IMR-90 (cell line): ENCODE measurements around the gene CAST. TPM values are rescaled to one million over a fixed set of nuclear protein-coding genes. Genes with fewer than 3 reads are reported as not detected.

Source experiments
- ATAC-seq: fragments of 200-7000 bp; cut with Tn5 transposase; 2 replicates; pipeline ENCODE4 v1.9.1; 2020; ENCODE audit warnings: low read depth, mild to moderate bottlenecking, moderate library complexity
- BruUV-seq: library from RNA; stranded (reverse); fragments of 400-500 nt; replicated peaks from 2 replicates; lab custom pipeline; 2021; lab: Mats Ljungman, UMichigan
- CTCF ChIA-PET: fragments of 300-600 bp; formaldehyde crosslinking; extraction: SDS; loops from one replicate; lab custom pipeline; 2021; ENCODE audit warnings: antibody characterized with exemption; lab: Yijun Ruan, JAX
- POLR2A ChIA-PET: fragments of 300-600 bp; sonication (Branson Sonifier 250); formaldehyde crosslinking; loops from one replicate; lab custom pipeline; 2022; ENCODE audit warnings: antibody characterized with exemption; ENCODE audit not compliant: unreplicated experiment; lab: Charles Lee
- DNase-seq: peaks from one replicate; pipeline ENCODE4 v3.0.0; 2013
- H2AFZ ChIP-seq: replicated peaks from 2 replicates; pipeline ENCODE3; 2013; ENCODE audit warnings: low read length, mild to moderate bottlenecking; ENCODE audit not compliant: poor library complexity
- H2AK5ac ChIP-seq: 2 replicates; pipeline ENCODE4 v1.6.1; 2013; ENCODE audit warnings: low read depth, low read length, inconsistent platforms
- H2AK9ac ChIP-seq: replicated peaks from 2 replicates; pipeline ENCODE3; 2013; ENCODE audit warnings: mild to moderate bottlenecking, low read depth, low read length, moderate library complexity; ENCODE audit not compliant: poor library complexity
- H2BK120ac ChIP-seq: 2 replicates; pipeline ENCODE4 v1.6.1; 2013; ENCODE audit warnings: low read depth, low read length, inconsistent platforms
- H2BK15ac ChIP-seq: 3 replicates; pipeline ENCODE4 v1.6.1; 2013; ENCODE audit warnings: low read depth, low read length, inconsistent platforms
- H2BK20ac ChIP-seq: 2 replicates; pipeline ENCODE4 v1.6.1; 2013; ENCODE audit warnings: low read depth, mild to moderate bottlenecking, inconsistent platforms, low read length, moderate library complexity
- H2BK5ac ChIP-seq: 2 replicates; pipeline ENCODE4 v1.6.1; 2013; ENCODE audit warnings: mild to moderate bottlenecking, low read depth, low read length, inconsistent platforms; ENCODE audit not compliant: poor library complexity, severe bottlenecking
- H3K14ac ChIP-seq: replicated peaks from 2 replicates; pipeline ENCODE4 v1.6.1; 2013; ENCODE audit warnings: low read depth, low read length, inconsistent platforms
- H3K18ac ChIP-seq: 2 replicates; pipeline ENCODE4 v1.6.1; 2013; ENCODE audit warnings: low read depth, low read length, control low read depth
- H3K23ac ChIP-seq: 2 replicates; pipeline ENCODE4 v1.6.1; 2013; ENCODE audit warnings: low read depth, low read length, inconsistent platforms
- H3K27ac ChIP-seq: 2 replicates; pipeline ENCODE4 v1.5.1; 2013; ENCODE audit warnings: mild to moderate bottlenecking, control low read depth, low read length; ENCODE audit not compliant: insufficient read depth
- H3K27me3 ChIP-seq: 2 replicates; pipeline ENCODE4 v1.6.1; 2013; ENCODE audit warnings: low read length; ENCODE audit not compliant: control insufficient read depth, insufficient read depth
- H3K36me3 ChIP-seq: 2 replicates; pipeline ENCODE4 v1.6.1; 2013; ENCODE audit warnings: low read length, mixed read lengths; ENCODE audit not compliant: control insufficient read depth, insufficient read depth
- H3K4ac ChIP-seq: 2 replicates; pipeline ENCODE4 v1.6.1; 2013; ENCODE audit warnings: low read depth, low read length, inconsistent platforms
- H3K4me1 ChIP-seq: 2 replicates; pipeline ENCODE4 v1.6.1; 2013; ENCODE audit warnings: low read length, mixed read lengths; ENCODE audit not compliant: control insufficient read depth, insufficient read depth
- H3K4me2 ChIP-seq: 2 replicates; pipeline ENCODE4 v1.6.1; 2013; ENCODE audit warnings: low read depth, mild to moderate bottlenecking, control low read depth, low read length, moderate library complexity
- H3K4me3 ChIP-seq: 2 replicates; pipeline ENCODE4 v1.5.1; 2013; ENCODE audit warnings: low read depth, mild to moderate bottlenecking, control low read depth, low read length, moderate library complexity; ENCODE audit not compliant: insufficient read depth
- H3K56ac ChIP-seq: 2 replicates; pipeline ENCODE4 v1.6.1; 2013; ENCODE audit warnings: low read length, inconsistent platforms; ENCODE audit not compliant: insufficient read depth; ENCODE audit errors: extremely low read depth
- H3K79me1 ChIP-seq, 2 experiments: 2 replicates each; pipeline ENCODE4 v1.6.1; 2013; ENCODE audit warnings: low read length in 2 of 2, inconsistent platforms in 1 of 2, low read depth in 1 of 2
- H3K9ac ChIP-seq: 2 replicates; pipeline ENCODE4 v1.6.1; 2013; ENCODE audit warnings: low read depth, low read length, control low read depth
- H3K9me1 ChIP-seq: 2 replicates; pipeline ENCODE4 v1.6.1; 2013; ENCODE audit warnings: low read length, inconsistent platforms; ENCODE audit not compliant: insufficient read depth
- H3K9me3 ChIP-seq: 2 replicates; pipeline ENCODE4 v1.6.1; 2013; ENCODE audit warnings: low read length; ENCODE audit not compliant: control insufficient read depth, insufficient read depth
- H4K20me1 ChIP-seq: 2 replicates; pipeline ENCODE4 v1.6.1; 2013; ENCODE audit warnings: low read length, inconsistent platforms; ENCODE audit not compliant: insufficient read depth
- H4K5ac ChIP-seq: 2 replicates; pipeline ENCODE4 v1.6.1; 2013; ENCODE audit warnings: mild to moderate bottlenecking, low read depth, low read length, control low read depth
- H4K8ac ChIP-seq, 2 experiments: 2 replicates each; pipeline ENCODE4 v1.6.1; 2013; ENCODE audit warnings: low read depth in 2 of 2, low read length in 2 of 2, control low read depth in 1 of 2, inconsistent platforms in 1 of 2
- H4K91ac ChIP-seq: 2 replicates; pipeline ENCODE4 v1.6.1; 2013; ENCODE audit warnings: low read depth, low read length, inconsistent platforms; ENCODE audit not compliant: insufficient read depth
- BHLHE40 ChIP-seq: fragments of 150-350 bp; IDR thresholded peaks from 2 replicates; pipeline ENCODE4 v1.6.1; 2016; ENCODE audit warnings: mild to moderate bottlenecking, low read depth, low read length
- CEBPB ChIP-seq: IDR thresholded peaks from 2 replicates; pipeline ENCODE4 v1.6.1; 2012; ENCODE audit warnings: low read depth, low read length, improper control_type of control experiment
- CHD1 ChIP-seq: IDR thresholded peaks from 2 replicates; pipeline ENCODE4 v1.6.1; 2012; ENCODE audit warnings: low read depth, low read length, improper control_type of control experiment
- FOS ChIP-seq: fragments of 150-350 bp; IDR thresholded peaks from 2 replicates; pipeline ENCODE4 v1.6.1; 2016; ENCODE audit warnings: low read depth, low read length
- MAZ ChIP-seq: IDR thresholded peaks from 2 replicates; pipeline ENCODE4 v1.6.1; 2012; ENCODE audit warnings: low read depth, mild to moderate bottlenecking, low read length, improper control_type of control experiment, moderate library complexity, borderline replicate concordance
- POLR2A ChIP-seq: IDR thresholded peaks from 2 replicates; pipeline ENCODE4 v1.6.1; 2012; ENCODE audit warnings: mild to moderate bottlenecking, low read depth, low read length
- RCOR1 ChIP-seq: IDR thresholded peaks from 2 replicates; pipeline ENCODE4 v1.6.1; 2012; ENCODE audit warnings: mild to moderate bottlenecking, low read length, improper control_type of control experiment; ENCODE audit not compliant: insufficient replicate concordance
- SMC3 ChIP-seq: fragments of 150-350 bp; IDR thresholded peaks from 2 replicates; pipeline ENCODE4 v1.6.1; 2016; ENCODE audit warnings: low read depth, mild to moderate bottlenecking, antibody characterized with exemption, low read length, moderate library complexity
- WGBS, 2 experiments: methylation state at CpG; one replicate each; pipeline versions ENCODE4 v1.1.5 to v1.1.7; 2013; ENCODE audit warnings: missing lambda C conversion rate in 2 of 2; ENCODE audit not compliant: insufficient read length in 1 of 2; ENCODE audit errors: extremely low coverage in 2 of 2; 5-methylcytosine and 5-hydroxymethylcytosine counted together
- dilution Hi-C: fragments of 300-500 bp; cut with HindIII; formaldehyde crosslinking; loops from one replicate; pipeline ENCODE4 v1.14.3; 2018; ENCODE audit warnings: low sequenced_read_pairs; ENCODE audit not compliant: unreplicated experiment
- in situ Hi-C: fragments of 300-500 bp; cut with MboI; formaldehyde crosslinking; loops from 3 replicates; pipeline ENCODE4 v1.14.3; 2019; ENCODE audit warnings: low sequenced_read_pairs, inconsistent platforms, mixed read lengths
- intact Hi-C: fragments of 100-400 bp; cut with micrococcal nuclease; formaldehyde crosslinking; loops from 2 replicates; pipeline ENCODE4 v1.10.0; 2022
- polyA plus RNA-seq, 3 experiments: library from polyadenylated mRNA; depleted of rRNA; stranded (reverse); fragments of >200 nt; gene quantifications; 2 replicates each; pipeline ENCODE4 v1.2.3, GENCODE V29; 2012; ENCODE audit warnings: low replicate concordance in 1 of 3
- total RNA-seq: library from RNA; depleted of rRNA; stranded (reverse); fragments of >200 nt; gene quantifications from 2 replicates; pipeline ENCODE4 v1.2.3, GENCODE V29; 2012

The CAST gene
- total and polyA plus RNA-seq, 2 of the 4 experiments (the other 2 are of a cell fraction) = 91.3 to 128 TPM

DNA sequence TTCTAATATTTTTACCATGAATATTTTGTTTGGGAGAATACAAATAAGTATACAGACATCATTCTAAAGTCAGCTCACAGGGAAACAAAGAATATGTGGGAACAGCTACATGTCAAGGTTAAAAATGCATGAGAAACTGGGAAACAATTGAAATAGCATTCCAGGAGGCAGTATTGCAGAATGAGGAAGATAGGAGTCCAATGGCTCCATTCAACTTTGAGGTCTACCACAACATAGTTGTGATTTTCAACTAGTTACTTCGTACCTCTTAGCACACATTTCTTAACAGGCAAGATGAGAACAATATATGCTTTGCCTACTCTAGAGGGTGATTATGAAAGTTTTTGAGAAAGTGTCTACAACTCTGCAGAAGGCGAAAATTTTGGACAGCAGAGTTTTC, 35.2 kb upstream of the CAST start:
- H3K27me3 ChIP-seq = no peaks in the 10 kb centered on the region
- H3K36me3 ChIP-seq = no peaks in the 10 kb centered on the region
- H3K9me3 ChIP-seq = no peaks in the 10 kb centered on the region
- no peak overlapping the region; the same call in 1 of the 2 replicates for H2BK120ac ChIP-seq
- H2AFZ ChIP-seq = no peak overlapping the region
- H3K27ac ChIP-seq = no peak overlapping the region
- ATAC-seq = peak; percentile 43
- peak; percentile 29; the same call in 1 of the 2 replicates for TF ChIP-seq BHLHE40
- no peak for TF ChIP-seq POLR2A
- no peak for TF ChIP-seq CHD1
- TF ChIP-seq CEBPB = peak; percentile 90
- TF ChIP-seq RCOR1 = peak; percentile 27
- TF ChIP-seq SMC3 = no peak
- 0 out of 2 replicates have a peak, but pooled peaks have one; percentile 7 for TF ChIP-seq FOS
- TF ChIP-seq MAZ = no peak
- H2BK5ac ChIP-seq = peak overlapping the region; percentile 43
- H3K56ac ChIP-seq = no peak overlapping the region
- H3K9ac ChIP-seq = no peak overlapping the region
- ChIA-PET CTCF (no interaction called here), POLR2A (no interaction called here)
- BruUV-seq = no TSS peak
- no peak overlapping the region for H3K4ac ChIP-seq
- no peak overlapping the region for H4K8ac ChIP-seq
- no peak overlapping the region for H2AK5ac ChIP-seq
- no peak overlapping the region for H3K4me3 ChIP-seq
- H3K4me1 ChIP-seq = peaks cover 18% of the 10 kb centered on the region; the same call in 1 of the 2 replicates
- no peak overlapping the region for H2BK15ac ChIP-seq
- H4K20me1 ChIP-seq = no peaks in the 10 kb centered on the region
- dilution Hi-C loops (no loop called here), in situ Hi-C loops (no loop called here), intact Hi-C loops (loop anchor here (5.0 kb wide), 2 partner anchors 35 to 535 kb away; partner anchors contain the start of gene CAST)
- no peak overlapping the region; the same call in 1 of the 2 replicates for H3K4me2 ChIP-seq
- no peak overlapping the region for H4K91ac ChIP-seq
- WGBS, 2 experiments = no CpG with 5 or more reads among the region's 2 CpGs
- no peaks in the 10 kb centered on the region for H3K79me1 ChIP-seq
- H3K14ac ChIP-seq = no peak overlapping the region
- H2BK20ac ChIP-seq = no peak overlapping the region
- no peak overlapping the region for H3K18ac ChIP-seq
- H4K5ac ChIP-seq = no peak overlapping the region
- peaks cover 10% of the 10 kb centered on the region; the same call in 1 of the 2 replicates for H3K9me1 ChIP-seq
- no peak overlapping the region for H2AK9ac ChIP-seq
- no peak overlapping the region for H3K23ac ChIP-seq
- DNase-seq = peak; percentile 90
